Stimulated activated CD4-positive, alpha-beta T cell treated with anti-CD3 and anti-CD28 coated beads, Interleukin-2, amount 100 ng/mL, for 24 hours (primary cell): ENCODE data around the gene MYBPH.

Source experiments
- DNase-seq, 2 donors: peaks; one replicate each; pipeline ENCODE4 v3.0.0-alpha.2; 2020

MYBPH gene

DNA sequence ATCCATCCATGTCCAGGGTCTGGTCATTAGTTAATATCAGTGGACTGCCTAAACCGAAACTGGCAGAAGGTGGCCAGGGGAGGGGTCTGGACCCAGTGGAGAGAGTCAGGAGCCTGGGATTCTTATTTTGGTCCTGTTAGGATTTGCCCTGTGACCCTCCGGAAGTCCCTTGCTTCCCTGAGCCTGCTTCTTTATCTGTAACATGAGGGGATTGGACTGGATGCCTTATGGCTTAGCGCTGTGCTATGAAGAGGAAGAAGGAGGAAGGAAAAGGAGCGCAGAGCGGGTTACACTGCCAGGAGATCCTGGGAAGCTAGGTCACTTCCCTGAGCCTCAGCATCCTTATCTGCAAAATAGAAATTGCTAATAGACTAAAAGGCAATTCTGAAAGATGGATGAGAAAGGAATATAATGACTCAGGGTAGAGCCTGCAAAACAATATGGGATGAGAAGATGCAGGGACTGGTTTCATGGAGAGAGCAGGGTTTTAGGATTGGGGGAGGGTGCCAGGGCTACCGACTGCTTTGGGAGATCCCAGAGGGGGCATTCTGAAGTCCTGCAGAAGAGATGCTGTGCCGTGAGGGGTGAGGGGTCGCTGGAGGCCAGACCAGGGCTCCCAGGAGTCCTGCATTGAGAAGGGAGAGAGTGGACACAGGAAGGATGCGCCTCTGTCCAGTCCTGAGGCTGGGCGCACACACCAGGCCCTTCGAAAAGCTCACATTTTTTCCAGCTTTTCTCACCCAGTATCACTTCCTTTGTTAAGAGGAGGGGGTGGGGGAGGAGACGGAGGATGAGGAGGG, 48.6 kb downstream of the MYBPH start:
- no peak for DNase-seq

DNA sequence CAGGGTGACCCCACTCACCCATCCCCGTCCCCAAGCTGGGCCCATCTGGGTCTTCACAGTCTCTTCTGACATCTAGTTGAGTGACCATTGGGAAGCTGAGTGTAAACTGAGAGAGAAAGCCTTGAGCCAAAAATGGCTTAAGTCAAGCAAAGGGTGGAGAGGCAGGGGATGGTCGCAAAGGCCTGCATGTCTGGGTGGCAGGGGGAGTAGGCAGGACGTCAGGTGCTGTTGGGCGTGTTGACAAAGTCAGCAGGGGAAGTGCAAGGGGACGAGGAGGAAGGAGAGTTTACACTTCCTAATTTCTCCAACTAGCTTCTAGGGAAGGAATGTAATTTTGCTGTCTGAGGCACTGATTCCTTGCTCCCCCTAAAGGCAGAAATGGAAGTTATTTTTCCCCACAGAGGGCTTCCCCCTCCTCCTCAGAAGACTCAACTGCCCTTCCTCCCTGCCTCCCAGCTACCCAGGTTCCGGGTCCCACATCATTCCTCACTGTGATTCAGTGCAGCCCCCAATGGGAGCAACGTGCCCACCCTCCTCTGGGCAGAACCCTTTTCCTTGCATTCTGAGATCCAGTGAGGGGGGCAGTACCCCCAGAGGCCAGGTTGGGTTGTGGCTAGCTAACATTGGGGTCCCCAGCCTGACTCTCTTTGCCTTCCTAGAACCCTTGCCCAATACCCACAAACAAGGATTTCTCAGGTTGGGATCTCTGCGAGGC, 49.3 kb downstream of the MYBPH start:
- no peak for DNase-seq

- DNase-seq, result no peak
Measured at GRCh38 chr1:203124546-203125317, 50.9 kb downstream of the MYBPH start.

DNA sequence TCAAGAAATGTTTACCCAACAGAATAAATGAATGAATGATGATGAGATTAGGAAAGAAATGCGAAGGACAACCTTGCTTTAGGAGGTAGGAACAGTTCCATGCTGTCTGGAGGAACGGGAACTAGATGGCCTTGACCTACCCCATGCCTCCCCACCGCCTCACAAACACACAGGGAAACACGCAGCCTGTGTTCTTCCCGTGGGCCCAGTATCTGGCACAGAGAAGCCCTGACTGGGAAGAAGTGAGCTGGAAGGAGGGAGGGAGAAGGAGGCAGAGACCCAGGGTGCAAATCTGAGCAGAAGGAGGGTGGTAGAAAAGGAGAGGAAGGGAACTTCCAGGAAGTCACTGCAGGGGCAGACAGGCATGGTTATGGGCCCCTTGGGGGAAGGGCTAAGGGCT, 51.6 kb downstream of the MYBPH start:
- no peak for DNase-seq

DNA sequence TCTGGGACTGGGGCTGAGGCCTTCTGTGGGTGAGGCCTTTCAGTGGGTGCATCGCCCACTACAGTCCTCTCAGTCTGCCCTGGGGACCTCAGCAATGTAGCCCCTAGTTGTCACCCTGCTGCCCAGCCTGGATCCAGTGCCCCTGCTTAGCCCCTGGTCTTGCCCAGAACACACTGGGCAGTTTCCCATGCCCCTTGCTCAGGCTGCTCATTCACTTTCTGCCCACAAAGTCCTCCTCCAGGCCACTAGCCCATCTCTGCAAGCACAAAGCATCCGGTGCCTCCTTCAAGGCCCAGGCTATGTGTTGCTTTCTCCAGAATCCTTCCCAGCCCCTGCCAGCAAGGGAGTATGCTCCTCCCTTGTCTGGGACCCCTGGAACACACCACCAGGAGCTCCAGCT, 53.5 kb downstream of the MYBPH start:
- no peak for DNase-seq

DNA sequence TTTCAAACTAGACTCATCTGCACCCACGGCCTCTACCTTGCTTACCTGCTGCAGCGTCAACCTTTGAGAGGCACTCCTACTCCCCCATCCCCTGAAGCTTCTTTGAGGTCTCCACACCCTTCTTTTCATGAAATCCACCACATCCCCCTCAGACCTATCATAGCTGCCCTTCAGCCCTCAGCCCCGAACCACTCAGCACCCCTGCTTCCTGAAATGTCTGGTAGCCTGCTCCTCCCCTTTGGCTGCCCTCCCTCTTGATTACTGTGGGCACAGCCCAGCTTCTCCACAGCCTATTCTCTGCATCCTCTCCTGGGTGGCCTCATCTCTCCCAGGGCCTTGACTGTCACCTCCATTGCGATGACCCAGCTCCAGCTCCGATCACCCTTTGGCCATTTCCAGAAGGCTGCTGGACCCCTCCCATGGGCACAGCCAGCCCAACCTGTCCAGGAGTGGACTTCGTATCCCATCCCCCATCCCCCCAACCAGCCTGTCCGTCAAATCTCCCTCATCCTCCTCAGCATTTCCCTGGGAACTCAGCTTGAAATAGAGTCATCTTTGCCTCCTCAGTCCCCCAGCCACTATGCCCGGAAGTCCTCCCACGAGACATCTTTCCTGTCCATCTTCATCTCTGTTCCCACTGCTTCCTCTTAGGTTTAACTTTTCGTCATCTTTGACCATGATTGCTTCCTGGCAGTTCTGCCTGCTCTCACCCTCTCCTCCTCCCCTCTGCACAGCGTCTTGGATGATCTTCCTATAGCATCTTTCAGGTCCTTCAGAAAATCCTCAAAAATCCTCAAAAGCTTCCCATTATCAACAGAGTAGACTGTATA, 54.2 kb downstream of the MYBPH start:
- no peak for DNase-seq

DNA sequence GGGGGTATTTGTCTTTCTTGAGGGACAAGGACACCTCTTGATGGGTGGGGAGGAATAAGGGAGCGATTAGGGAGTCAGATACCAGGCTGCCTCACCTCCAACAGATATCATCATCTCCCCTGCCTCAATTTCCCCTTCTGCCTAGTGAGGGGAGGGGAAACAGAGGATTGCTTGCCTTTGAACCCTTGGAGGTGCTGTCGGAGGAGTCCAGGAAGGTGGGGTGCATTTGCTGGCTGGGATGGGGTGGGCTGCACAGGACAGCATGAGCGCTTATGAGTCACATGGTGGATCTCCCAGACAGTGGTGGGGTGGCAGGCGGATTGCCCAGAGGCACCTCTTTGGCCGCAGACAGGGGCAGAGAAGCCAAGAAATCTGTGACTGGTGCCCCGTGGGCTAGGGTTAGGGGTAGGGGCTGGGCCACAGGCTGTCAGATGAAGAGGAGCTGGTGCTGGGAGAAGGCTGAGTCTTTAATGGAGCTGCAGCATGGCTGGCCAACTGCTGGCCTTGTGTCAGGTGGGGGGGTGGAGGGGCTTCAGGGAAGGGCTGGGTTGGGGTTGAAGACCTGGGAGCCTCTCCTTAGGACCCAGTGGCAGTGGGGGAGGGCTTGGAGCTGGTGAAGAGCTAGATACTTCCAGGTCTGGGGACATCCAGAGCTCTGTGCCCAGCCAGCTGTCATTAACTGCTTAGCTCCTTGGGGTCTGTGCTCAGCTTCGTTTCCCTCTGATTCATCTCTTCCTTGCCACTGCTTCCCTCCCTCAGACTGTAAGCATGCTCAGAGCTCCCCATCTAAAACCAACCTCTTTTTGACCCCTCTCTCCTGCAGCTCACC, 55.1 kb downstream of the MYBPH start:
- no peak for DNase-seq
